ENCODE results near the gene ARSI.

- TF ChIP-seq GATA2 (IDR thresholded peaks at IDR 0.05; ENCODE audit: low read depth, low read length), result no peak
- TF ChIP-seq GATA3 (IDR thresholded peaks at IDR 0.05; ENCODE audit: low read depth, low read length), result no peak
Measured at GRCh38 chr5:150327139-150327538, 24.4 kb upstream of the ARSI start.

All from SH-SY5Y (cell line).